ENCODE data around the gene PTPRD. TPM values are rescaled to one million over a fixed set of nuclear protein-coding genes. Genes with fewer than 3 reads are reported as not detected.

The PTPRD gene
- total RNA-seq, 1 donor from 2014 or later = 336 TPM

- no peak for DNase-seq
These were observed 1990.5 kb downstream of the PTPRD start for GRCh38 chr9:8622222-8622802.

GRCh38 chr9:8621416-8621815, 1991.4 kb downstream of the PTPRD start:
- DNase-seq = no peak

DNA sequence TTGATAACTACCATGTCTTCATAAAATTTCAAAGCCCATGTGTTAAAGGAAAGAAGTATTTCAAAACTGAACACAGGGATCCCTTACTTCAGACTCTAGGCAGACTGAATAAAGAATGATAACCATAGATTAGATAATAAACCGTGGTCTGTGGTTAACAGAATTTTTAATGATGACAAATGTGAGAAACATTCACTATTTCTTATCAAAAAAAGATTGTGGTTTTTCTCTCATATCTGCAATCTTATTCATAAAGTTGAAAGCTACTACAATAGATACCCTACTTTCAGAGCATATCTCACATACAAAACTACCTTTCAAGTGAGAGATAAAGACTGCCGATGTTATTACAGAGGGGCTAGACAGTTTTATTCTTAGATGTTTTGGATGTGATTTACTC, 1996.4 kb downstream of the PTPRD start:
- no peak for DNase-seq

GRCh38 chr9:8614926-8615440, 1997.8 kb downstream of the PTPRD start:
- no peak for DNase-seq

DNA sequence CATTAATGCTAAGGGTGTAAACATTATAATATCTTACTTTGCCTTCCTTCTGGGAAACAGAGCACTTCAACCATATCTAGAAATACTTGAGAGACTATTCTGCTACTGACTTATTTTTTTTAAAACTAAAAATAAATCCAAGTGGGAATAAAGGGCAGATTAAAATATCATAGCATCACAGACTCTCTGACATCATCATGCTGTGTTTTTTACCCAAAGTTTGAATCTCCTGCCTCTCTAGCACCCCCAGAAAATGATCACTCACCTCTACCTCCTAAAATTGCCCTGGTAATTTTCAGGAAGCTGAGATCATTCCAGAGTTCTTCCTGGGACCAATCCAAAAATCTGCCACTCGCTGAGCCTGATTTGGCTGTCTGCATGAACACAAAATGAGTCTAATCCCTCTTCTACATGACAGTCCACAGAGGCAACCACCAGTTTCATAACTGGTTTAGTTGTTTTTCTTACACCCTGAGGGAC, 1999.4 kb downstream of the PTPRD start:
- no peak for DNase-seq

DNA sequence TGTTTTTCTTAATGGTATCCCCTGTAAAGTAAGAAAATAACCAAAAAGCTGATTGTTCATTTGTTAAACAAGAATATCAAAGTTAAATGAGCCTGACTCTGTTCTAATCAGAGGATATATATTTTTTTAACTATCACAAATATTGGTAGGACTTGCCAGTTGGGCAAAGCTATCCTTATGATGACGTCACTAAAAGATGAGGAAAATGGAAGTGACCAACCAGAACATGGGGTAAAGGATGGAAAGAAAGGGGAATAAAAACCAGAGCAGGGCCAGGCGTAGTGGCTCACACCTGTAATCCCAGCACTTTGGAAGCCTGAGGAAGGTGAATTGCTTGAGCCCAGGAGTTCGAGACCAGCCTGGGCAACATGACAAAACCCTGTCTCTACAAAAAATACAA, 2001.6 kb downstream of the PTPRD start:
- no peak for DNase-seq

GRCh38 chr9:8610256-8610655, 2002.5 kb downstream of the PTPRD start:
- DNase-seq = no peak

DNA sequence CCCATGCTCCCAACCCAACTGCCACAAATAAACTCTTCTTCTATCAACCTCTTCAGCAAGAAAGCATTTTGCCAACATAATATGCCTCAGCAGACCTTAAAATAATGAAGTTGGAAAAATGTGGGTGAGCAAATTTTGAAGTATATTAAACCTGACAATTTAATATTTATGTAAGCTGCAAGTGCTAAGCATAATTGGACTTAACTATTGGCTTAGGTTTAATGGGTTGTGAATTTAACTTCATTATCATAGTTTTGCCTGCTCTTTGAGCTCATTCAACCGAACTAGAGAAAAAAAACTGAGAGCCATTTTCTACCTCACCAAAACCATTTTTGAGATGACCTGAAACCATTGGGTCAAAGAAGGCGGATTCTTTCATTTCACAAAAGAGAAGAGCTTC, 2007.7 kb downstream of the PTPRD start:
- DNase-seq = no peak

- no peak for DNase-seq
These were observed 2008.6 kb downstream of the PTPRD start for GRCh38 chr9:8604201-8604600.

DNA sequence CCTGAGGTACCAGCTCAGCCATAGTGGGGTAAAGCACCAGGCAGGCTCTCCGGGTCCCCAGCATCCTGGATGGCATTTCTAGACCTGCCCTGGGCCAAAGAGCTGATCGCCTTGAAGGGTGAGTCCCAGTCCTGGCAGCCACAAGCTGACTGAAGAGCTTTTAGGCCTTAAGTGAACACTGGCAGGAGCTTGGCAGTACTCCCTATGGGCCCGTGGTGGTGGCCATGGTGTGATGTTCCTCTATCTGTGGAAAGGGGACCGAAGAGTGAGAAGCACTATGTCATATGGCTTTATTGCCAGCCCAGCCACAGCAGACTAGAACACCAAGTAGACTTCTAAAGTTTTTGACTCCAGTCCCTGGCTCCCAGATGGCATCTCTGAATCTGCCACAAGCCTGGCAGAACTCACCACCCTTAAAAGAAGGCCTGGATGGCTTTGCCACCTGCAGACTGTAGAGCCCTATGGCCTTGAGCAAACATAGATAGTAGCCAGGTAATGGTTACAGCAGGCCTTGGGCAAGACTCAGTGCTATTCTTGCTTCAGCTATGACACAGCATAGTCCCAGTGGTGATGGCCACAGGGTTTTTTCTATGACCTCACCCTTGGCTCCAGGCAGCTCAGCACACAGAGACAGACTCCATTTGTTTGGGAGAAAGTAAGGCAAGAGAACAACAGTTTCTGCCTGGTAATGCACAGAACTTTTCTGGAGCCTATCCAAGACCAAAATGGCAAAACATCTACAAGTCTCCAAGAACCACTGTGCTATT, 2011.7 kb downstream of the PTPRD start:
- peak; percentile 11 for DNase-seq

DNA sequence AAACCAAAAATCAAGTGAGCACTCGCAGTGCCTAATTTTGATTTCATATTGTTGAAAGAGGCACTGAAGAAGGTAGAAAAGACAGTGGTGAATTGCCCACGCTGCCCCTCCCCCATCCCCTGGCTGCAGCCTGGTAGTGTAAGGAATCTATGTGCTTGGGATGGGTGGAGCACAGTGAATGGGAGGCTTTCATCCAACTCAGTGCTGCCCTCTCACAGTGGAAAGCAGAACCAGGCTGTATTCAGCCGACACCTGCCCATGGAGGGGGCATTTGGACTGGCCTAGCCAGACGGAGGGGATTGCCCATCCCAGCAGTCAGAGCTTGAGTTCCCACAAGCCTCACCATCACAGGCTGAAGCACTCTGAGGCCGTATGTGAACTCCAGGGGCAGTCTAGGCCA, 2012.9 kb downstream of the PTPRD start:
- DNase-seq = no peak

DNA sequence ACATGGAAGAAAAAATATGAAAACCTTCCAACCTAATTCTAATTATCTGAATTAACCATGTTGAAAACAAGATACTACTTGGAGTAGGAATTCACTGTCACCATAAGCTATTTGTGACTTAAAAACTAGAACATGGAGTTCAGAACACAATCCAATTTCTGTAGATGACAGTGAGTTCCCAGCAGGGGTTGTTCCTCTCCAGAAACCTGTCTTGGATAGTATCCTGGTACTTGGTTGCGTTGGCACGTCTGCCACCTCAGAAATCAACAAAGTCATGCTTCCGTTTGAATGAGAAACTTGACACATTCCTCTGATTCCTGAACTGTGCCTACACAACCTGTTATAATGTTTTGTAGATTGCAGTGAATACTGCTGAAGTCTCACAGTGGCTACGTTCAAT, 2023.3 kb downstream of the PTPRD start:
- no peak for DNase-seq

GRCh38 chr9:8585036-8585435, 2027.8 kb downstream of the PTPRD start:
- no peak for DNase-seq

DNA sequence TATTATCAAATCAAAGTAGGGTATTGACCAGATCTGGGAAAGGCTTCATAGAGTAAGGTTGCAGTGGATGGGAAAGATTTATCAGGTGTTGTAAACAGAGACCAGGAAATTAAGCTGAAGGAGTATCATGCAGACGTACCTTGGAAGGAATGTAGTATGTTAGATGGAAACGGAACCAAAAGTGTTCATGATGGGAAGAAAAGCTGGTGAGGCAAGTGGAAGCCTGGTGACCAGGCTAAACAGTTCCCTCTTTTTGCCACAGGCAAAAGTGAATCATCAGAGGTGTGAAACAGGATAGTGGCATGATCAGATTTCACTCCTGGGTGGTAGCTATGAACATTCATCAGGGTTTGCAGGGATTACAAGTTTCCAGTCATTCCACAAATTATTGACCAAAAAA, 2033.1 kb downstream of the PTPRD start:
- no peak for DNase-seq

GRCh38 chr9:8576741-8577140, 2036.1 kb downstream of the PTPRD start:
- DNase-seq = no peak

DNA sequence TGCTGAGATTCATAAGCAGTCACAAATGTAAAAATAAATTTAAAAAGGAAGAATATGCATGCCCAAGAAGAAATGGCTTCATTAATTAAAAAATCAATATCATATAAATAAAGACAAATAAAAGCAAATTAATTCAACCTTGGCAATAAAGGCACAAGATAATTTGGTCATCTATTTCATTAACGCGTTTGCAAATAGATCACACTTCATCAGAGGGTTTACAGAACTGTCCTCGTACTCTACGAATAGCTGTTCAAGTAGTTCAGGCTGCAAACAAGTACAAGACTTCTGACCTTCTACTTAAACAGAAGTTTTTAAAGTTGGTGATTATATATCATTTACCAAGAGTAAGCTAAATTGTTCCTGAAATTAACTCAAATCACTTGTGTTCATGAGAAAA, 2038.0 kb downstream of the PTPRD start:
- DNase-seq = no peak

GRCh38 chr9:8572209-8572608, 2040.6 kb downstream of the PTPRD start:
- DNase-seq = no peak

DNA sequence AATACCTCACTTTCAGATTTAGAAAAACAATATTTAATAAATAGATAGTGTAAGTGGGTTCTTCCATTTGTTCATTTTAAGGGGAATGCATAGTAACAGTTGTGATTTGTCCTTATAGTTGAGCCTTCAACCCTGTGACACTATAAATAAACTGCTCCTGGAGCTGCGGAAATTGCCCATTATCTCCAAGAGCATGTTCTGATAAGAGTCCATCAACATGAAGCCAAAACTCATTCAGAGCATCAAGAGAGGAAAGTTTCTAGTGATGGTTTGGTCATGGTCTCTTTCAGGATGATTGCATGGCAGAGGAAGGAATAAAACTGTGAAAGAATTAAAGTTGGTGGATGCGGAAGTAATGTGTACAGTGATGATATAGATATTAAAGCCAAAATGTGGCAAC, 2041.2 kb downstream of the PTPRD start:
- DNase-seq = no peak

- no peak for DNase-seq
These were observed 2042.0 kb downstream of the PTPRD start for GRCh38 chr9:8570776-8571175.

GRCh38 chr9:8569823-8570222, 2043.0 kb downstream of the PTPRD start:
- DNase-seq = no peak

- no peak for DNase-seq
These were observed 2044.7 kb downstream of the PTPRD start for GRCh38 chr9:8567963-8568579.

DNA sequence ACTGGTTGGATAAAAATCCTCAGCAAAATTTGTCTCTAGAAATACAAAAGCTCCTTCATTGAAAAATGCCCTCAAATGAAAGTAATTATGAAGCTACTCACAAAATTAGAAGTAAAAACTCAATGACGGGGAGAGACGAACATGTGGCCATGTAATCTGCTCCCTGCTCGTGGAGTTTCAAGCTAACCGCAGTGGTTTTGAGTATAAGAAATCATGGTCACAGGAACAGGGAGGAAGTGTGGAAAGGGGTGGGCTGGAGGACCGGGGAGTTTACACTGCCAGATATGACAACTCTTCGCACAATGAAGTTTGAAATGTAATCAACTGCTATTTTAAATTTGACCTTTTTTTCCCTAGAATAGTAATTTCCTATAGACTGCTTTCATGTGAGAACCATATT, 2047.8 kb downstream of the PTPRD start:
- no peak for DNase-seq
